Activated CD8-positive, alpha-beta T cell treated with anti-CD3 and anti-CD28 coated beads, Interleukin-2, amount 10 ng/mL, durations not matched to agents 7 days and 5 days (primary cell): ENCODE data around the gene PPM1D. TPM values are rescaled to one million over a fixed set of nuclear protein-coding genes. Genes with fewer than 3 reads are reported as not detected.

Experiments
- ATAC-seq: fragments of 150-1000 bp; cut with Tn5 transposase; one replicate; pipeline ENCODE4 v1.10.0; 2021; ENCODE audit warnings: moderate library complexity
- CTCF ChIA-PET: fragments of 350-600 bp; sonication (Branson Sonifier 250); formaldehyde crosslinking; loops from one replicate; lab custom pipeline; 2021; ENCODE audit warnings: antibody characterized with exemption; lab: Charles Lee
- POLR2A ChIA-PET: fragments of 350-600 bp; sonication (Branson Sonifier 250); formaldehyde crosslinking; loops from one replicate; lab custom pipeline; 2021; ENCODE audit warnings: antibody characterized with exemption; lab: Charles Lee
- DNase-seq: peaks from one replicate; pipeline ENCODE4 v3.0.0-alpha.2; 2020
- H3K27ac Mint-ChIP-seq: one replicate; pipeline ENCODE4 v1.8.0; 2021; ENCODE audit warnings: mild to moderate bottlenecking, mixed read lengths
- H3K27me3 Mint-ChIP-seq: one replicate; pipeline ENCODE4 v1.8.0; 2021; ENCODE audit warnings: low read depth, mixed read lengths
- H3K36me3 Mint-ChIP-seq: one replicate; pipeline ENCODE4 v1.8.0; 2021; ENCODE audit warnings: low read depth, mixed read lengths
- H3K4me1 Mint-ChIP-seq: one replicate; pipeline ENCODE4 v1.8.0; 2021; ENCODE audit warnings: low read depth, mixed read lengths
- H3K4me3 Mint-ChIP-seq: one replicate; pipeline ENCODE4 v1.8.0; 2021; ENCODE audit warnings: mild to moderate bottlenecking, mixed read lengths
- H3K9me3 Mint-ChIP-seq: one replicate; pipeline ENCODE4 v1.8.0; 2022; ENCODE audit warnings: mixed read lengths; ENCODE audit not compliant: insufficient read depth
- total RNA-seq, 2 experiments: library from RNA; stranded (reverse); gene quantifications; one replicate each; pipeline ENCODE4 v1.2.3, GENCODE V29; 2021

PPM1D gene
- total RNA-seq, 2 experiments from 2014 or later: 20.4 to 21.2 TPM

DNA sequence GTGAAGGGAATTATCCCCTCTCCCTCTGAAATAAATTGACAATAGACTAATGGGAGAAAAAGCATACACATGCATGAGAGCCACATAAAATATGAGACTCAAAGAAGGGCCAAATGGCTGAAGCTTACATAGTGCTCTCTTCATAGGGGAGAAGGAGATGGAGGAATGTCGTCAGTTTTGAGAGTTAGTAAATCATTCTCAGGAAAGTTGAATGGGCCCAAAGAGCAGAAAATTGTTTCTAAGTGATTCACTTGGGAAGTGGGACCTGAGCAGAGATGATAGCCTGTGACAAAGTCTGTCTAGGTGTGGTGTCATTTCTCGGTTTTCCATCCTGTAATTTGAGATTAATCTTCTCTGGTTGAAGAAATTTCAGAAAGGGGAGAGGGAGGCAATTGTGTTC is 112.7 kb downstream of the PPM1D start:
- no peak overlapping the region for H3K27ac Mint-ChIP-seq
- no peak for ATAC-seq
- no peak for DNase-seq
- H3K4me3 Mint-ChIP-seq: no peak overlapping the region
- ChIA-PET POLR2A (no interaction called here), CTCF (interaction anchor here (1.3 kb wide), 1 partner anchor 8 kb away, joined by 9 read pairs; no protein-coding TSS in a partner anchor)
- H3K9me3 Mint-ChIP-seq: no peaks in the 10 kb centered on the region
- no peaks in the 10 kb centered on the region for H3K4me1 Mint-ChIP-seq
- no peaks in the 10 kb centered on the region for H3K27me3 Mint-ChIP-seq
- no peaks in the 10 kb centered on the region for H3K36me3 Mint-ChIP-seq

DNA sequence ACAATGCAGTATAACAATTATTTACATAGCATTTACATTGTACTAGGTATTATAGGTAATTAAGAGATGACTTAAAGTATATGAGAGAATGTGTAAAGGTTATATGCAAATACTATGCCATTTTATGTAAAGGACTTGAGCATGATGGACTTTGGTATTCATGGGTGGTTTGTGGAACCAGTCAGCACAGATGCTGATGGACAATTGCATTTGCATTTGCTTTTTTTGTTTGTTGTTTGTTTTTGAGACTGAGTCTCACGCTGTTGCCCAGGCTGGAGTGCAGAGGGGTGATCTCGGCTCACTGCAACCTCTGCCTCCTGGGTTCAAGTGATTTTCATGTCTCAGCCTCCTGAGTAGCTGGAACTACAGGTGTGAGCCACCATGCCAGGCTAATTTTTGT is 113.6 kb downstream of the PPM1D start:
- CTCF ChIA-PET: no interaction called here
- no peak for DNase-seq
- Mint-ChIP-seq H3K36me3 (no peaks in the 10 kb centered on the region), H3K4me1 (no peaks in the 10 kb centered on the region), H3K27me3 (no peaks in the 10 kb centered on the region), H3K4me3 (no peak overlapping the region), H3K27ac (no peak overlapping the region), H3K9me3 (no peaks in the 10 kb centered on the region)
- POLR2A ChIA-PET: no interaction called here
- no peak for ATAC-seq

Other genes with a start within 250 kb of the PPM1D start
- gene USP32, start 208.1 kb upstream of the PPM1D start, total RNA-seq: 10 to 100 TPM; 36.7 to 44.0 TPM
- not detected for gene CHCT1, start 177.7 kb upstream of the PPM1D start, total RNA-seq
- gene APPBP2, start 74.0 kb upstream of the PPM1D start, total RNA-seq: 10 to 100 TPM; 25.9 to 27.2 TPM
- gene BCAS3, start 77.7 kb downstream of the PPM1D start, total RNA-seq: 10 to 100 TPM; 13.0 to 16.3 TPM